Measurements from ENCODE around the gene COBLL1. TPM values are rescaled to one million over a fixed set of nuclear protein-coding genes. Genes with fewer than 3 reads are reported as not detected.

COBLL1 gene
- total and polyA plus RNA-seq, 8 donors, result 11.8 to 129 (median 58.3) TPM

DNA sequence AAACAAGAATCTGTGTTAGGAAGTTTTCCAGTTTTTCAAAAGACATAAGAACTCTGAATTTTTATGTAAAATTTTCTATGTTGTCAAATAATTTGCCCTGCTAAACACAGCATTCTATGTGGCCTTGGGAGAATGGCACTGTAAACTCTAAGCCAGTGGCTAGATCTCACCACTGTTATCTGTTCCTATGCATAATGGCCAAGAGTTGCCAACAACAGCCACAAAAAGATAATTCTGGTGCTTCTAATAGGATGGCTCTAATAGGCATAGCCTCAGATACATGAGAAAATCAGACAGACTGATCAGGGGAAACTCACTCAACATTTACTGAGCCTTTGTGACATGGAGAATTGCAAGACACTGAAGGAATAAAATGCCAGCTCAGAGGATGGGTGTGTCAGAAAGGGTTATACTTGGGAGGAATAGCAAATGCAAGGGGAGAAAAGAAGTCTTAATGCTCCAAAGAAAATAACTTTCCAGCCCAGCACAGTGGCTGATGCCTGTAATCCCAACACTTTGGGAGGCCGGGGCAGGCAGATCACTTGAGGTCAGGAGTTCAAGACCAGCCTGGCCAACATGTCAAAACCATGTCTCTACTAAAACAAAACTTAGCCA lies 63.7 kb downstream of the COBLL1 start:
- Histone ChIP-seq H3K36me3 (no peaks in the 10 kb centered on the region), H3K27me3 (no peaks in the 10 kb centered on the region), H3K9me3 (no peaks in the 10 kb centered on the region), H3K4me1 (peaks cover 0 to 55% (median 16%) of the 10 kb centered on the region in 4 donors), H3K4me3 (no peak overlapping the region), H3K27ac (peak overlapping the region in 1 of 5 donors; percentile 1)
- TF ChIP-seq EP300 (IDR thresholded peaks at IDR 0.05) (no peak), POLR2A (IDR thresholded peaks at IDR 0.05) (no peak), POLR2AphosphoS5 (IDR thresholded peaks at IDR 0.05) (no peak)
- TF ChIP-seq, protein P1, sequence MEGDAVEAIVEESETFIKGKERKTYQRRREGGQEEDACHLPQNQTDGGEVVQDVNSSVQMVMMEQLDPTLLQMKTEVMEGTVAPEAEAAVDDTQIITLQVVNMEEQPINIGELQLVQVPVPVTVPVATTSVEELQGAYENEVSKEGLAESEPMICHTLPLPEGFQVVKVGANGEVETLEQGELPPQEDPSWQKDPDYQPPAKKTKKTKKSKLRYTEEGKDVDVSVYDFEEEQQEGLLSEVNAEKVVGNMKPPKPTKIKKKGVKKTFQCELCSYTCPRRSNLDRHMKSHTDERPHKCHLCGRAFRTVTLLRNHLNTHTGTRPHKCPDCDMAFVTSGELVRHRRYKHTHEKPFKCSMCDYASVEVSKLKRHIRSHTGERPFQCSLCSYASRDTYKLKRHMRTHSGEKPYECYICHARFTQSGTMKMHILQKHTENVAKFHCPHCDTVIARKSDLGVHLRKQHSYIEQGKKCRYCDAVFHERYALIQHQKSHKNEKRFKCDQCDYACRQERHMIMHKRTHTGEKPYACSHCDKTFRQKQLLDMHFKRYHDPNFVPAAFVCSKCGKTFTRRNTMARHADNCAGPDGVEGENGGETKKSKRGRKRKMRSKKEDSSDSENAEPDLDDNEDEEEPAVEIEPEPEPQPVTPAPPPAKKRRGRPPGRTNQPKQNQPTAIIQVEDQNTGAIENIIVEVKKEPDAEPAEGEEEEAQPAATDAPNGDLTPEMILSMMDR (IDR thresholded peaks at IDR 0.05), result no peak
- DNase-seq, result no peak
- intact Hi-C loops (cut with DNase I; ENCODE audit: low total_unique reads), result no loop called here
- 67 to 85% (median 80%) methylated on average over 1 of the region's 1 CpG for WGBS, 5 donors

DNA sequence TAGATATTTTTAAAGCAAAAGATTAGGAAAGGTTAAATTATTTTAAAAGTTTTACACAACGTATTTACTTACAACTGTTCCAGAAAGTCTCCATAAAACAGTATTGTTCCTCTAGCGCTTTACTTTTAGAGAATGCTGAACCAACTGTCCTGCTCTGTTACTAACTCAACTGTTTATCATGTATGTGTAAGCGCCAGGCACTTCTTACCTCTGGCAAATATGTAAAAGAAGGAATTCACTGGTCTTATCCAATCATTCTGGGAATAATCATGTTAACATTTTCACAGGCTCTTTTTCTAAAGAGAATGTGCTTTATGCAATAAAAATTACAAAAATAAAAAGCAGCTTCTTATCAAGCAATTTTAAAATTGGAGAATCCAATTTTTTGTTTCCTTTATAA lies 68.0 kb downstream of the COBLL1 start:
- TF ChIP-seq POLR2AphosphoS5 (IDR thresholded peaks at IDR 0.05), result no peak
- Histone ChIP-seq H3K9me3 (no peaks in the 10 kb centered on the region), H3K4me3 (peak overlapping the region in 1 of 4 donors; percentile 2), H3K4me1 (peaks cover 0 to 31% (median 11%) of the 10 kb centered on the region in 4 donors), H3K27ac (no peak overlapping the region), H3K27me3 (no peaks in the 10 kb centered on the region), H3K36me3 (no peaks in the 10 kb centered on the region)
- WGBS, 5 donors, result 39 to 64% (median 52%) methylated on average over 3 of the region's 3 CpGs
- no peak for DNase-seq
- intact Hi-C loops (cut with DNase I; ENCODE audit: low total_unique reads), result no loop called here

DNA sequence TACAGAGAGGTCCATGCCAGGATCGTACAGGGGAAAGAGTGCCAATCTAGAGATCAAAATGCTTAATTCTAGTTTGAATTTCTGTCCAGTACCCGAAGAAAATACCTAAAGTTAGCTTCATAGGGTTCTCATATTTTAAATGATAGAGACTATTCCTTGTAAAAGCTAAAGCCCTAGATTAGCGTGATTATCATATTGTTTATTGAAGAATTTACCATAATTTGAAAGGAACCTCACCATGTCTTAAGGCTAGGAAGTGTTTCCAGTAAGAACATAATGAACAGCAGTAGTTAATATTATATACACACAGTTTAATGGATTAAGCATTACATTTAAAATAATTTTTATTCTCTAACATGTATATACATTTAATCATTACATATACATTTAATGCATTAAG lies 68.5 kb downstream of the COBLL1 start:
- intact Hi-C loops (cut with DNase I; ENCODE audit: low total_unique reads), result no loop called here
- Histone ChIP-seq H3K36me3 (no peaks in the 10 kb centered on the region), H3K9me3 (no peaks in the 10 kb centered on the region), H3K4me1 (peaks cover 0 to 27% (median 11%) of the 10 kb centered on the region in 4 donors), H3K27me3 (no peaks in the 10 kb centered on the region), H3K27ac (no peak overlapping the region), H3K4me3 (peak overlapping the region in 1 of 4 donors; percentile 2)
- TF ChIP-seq, protein P1 (IDR thresholded peaks at IDR 0.05), result no peak
- TF ChIP-seq EP300 (IDR thresholded peaks at IDR 0.05), result no peak
- TF ChIP-seq POLR2A (IDR thresholded peaks at IDR 0.05), result no peak
- no peak for TF ChIP-seq POLR2AphosphoS5 (IDR thresholded peaks at IDR 0.05)
- 53 to 78% (median 60%) methylated on average over 3 of the region's 3 CpGs for WGBS, 5 donors
- no peak for DNase-seq

DNA sequence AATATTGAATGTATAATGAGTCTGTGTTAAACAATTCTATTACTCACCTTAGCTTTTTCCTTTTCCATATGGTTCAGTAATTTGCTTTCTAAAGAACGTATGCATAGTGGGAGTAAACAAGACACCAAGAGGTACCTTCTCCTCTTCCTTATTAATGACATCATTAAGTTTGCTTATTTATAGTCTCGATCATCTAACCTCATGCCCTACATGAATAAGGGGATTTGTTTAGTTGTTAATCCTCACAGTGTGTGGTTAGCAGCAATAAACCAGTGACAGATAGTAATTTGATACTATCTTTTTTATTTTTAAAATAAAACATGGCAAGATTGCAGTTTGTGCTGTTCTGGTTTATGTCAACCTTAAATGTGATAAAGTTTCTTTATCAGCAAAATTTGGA lies 69.7 kb downstream of the COBLL1 start:
- TF ChIP-seq, protein P1 (IDR thresholded peaks at IDR 0.05), result no peak
- no peak overlapping the region for H3K4me3 ChIP-seq
- DNase-seq, result no peak
- no peaks in the 10 kb centered on the region for H3K36me3 ChIP-seq
- no peaks in the 10 kb centered on the region for H3K9me3 ChIP-seq
- 29 to 61% (median 48%) methylated on average over 2 of the region's 2 CpGs for WGBS, 5 donors
- H3K4me1 ChIP-seq, result peaks cover 0 to 23% (median 12%) of the 10 kb centered on the region in 4 donors
- no peaks in the 10 kb centered on the region for H3K27me3 ChIP-seq
- H3K27ac ChIP-seq, result no peak overlapping the region
- intact Hi-C loops (cut with DNase I; ENCODE audit: low total_unique reads), result no loop called here

DNA sequence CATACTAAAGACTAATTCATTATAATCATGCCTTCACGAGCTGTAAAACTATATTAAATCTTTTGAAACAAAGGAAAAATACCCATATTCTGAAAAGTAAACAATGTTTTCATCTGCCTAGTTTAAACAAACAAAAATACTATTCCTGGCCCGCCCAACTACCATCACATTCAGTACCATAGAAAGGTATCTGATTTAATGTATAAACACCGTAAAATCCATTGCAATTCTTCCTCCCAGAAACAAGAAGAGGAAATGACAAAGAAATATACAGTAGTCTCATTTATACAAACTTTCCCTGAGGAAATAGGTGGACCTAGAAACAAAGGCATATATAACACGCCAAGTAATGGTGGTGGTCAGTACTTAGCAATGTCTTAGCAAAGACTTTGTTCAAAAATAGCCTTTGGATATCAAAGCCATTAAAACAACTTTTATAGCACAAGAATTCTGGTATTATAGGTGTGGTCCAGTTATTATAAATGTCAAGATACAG lies 71.2 kb downstream of the COBLL1 start:
- no peak overlapping the region for H3K4me3 ChIP-seq
- TF ChIP-seq POLR2AphosphoS5 (IDR thresholded peaks at IDR 0.05) (no peak), EP300 (IDR thresholded peaks at IDR 0.05) (no peak), POLR2A (IDR thresholded peaks at IDR 0.05) (no peak)
- TF ChIP-seq, protein P1 (IDR thresholded peaks at IDR 0.05), result no peak
- peaks cover 0 to 21% (median 11%) of the 10 kb centered on the region in 4 donors for H3K4me1 ChIP-seq
- no peaks in the 10 kb centered on the region for H3K27me3 ChIP-seq
- DNase-seq, result no peak
- intact Hi-C loops (cut with DNase I; ENCODE audit: low total_unique reads), result no loop called here
- no peak overlapping the region for H3K27ac ChIP-seq
- H3K9me3 ChIP-seq, result no peaks in the 10 kb centered on the region
- WGBS, 5 donors, result 65 to 82% (median 77%) methylated on average over 4 of the region's 4 CpGs
- no peaks in the 10 kb centered on the region for H3K36me3 ChIP-seq
